ENCODE measurements around the gene ADIPOQ.
"Not testable (repeated sequence)": the region's sequence is repeated elsewhere in the genome, so short reads cannot be mapped to it uniquely, and the experiment has no call there.

The ADIPOQ gene

GRCh38 chr3:186873796-186874195 is 31.3 kb downstream of the ADIPOQ start:
- not testable (repeated sequence) for DNase-seq

DNA sequence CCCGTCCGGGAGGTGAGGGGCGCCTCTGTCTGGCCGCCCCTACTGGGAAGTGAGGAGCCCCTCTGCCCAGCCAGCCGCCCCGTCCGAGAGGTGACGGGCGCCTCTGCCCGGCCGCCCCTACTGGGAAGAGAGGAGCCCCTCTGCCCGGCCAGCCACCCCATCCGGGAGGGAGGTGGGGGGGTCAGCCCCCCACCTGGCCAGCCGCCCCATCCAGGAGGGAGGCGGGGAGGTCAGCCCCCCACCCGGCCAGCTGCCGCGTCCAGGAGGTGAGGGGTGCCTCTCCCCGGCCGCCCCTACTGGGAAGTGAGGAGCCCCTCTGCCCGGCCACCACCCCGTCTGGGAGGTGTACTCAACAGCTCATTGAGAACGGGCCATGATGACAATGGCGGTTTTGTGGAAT is 31.7 kb downstream of the ADIPOQ start:
- DNase-seq: not testable (repeated sequence)

GRCh38 chr3:186874841-186875240 is 32.3 kb downstream of the ADIPOQ start:
- DNase-seq: not testable (repeated sequence)

GRCh38 chr3:186875708-186876107 is 33.2 kb downstream of the ADIPOQ start:
- no peak for DNase-seq

DNA sequence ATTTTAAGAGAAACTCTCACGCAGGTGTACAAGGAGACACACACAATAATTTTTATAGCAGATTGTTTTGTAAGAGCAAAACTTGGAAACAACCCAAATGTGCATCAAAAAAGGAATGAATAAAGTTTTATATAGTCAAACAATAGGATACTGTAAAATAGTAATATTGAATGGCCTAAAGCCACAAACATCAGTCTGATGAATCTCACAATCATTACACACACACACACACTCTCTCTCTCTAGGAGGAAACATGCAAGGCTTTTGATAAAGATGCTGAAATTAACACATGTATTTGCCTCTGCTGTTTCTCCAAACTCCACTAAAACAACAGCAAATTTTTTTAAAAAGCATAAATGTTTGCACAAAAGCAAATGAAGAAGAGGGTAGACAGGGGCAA is 37.3 kb downstream of the ADIPOQ start:
- no peak for DNase-seq

GRCh38 chr3:186880406-186880805 is 37.9 kb downstream of the ADIPOQ start:
- no peak for DNase-seq

DNA sequence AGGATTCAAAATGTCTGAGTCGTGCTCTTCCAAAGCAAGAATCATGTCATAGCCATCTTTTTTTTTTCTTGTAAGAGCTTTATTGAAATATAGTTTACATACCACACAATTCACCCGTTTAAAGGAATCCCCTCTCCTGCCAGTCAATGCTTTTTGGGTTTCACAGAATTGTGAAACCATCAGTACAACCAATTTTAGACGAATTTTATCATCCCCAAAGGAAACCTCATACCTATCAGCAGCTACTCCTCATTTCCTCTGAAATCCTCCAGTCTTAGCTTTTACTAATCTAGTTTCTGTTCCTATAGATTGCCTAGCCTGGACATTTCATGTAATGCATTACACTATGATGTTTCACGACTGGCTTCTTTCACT is 39.6 kb downstream of the ADIPOQ start:
- no peak for DNase-seq

- no peak for DNase-seq
Measured at GRCh38 chr3:186882881-186883685, 40.6 kb downstream of the ADIPOQ start.

- no peak for DNase-seq
Measured at GRCh38 chr3:186883686-186884058, 41.2 kb downstream of the ADIPOQ start.

GRCh38 chr3:186884868-186885267 is 42.4 kb downstream of the ADIPOQ start:
- not testable (repeated sequence) for DNase-seq

DNA sequence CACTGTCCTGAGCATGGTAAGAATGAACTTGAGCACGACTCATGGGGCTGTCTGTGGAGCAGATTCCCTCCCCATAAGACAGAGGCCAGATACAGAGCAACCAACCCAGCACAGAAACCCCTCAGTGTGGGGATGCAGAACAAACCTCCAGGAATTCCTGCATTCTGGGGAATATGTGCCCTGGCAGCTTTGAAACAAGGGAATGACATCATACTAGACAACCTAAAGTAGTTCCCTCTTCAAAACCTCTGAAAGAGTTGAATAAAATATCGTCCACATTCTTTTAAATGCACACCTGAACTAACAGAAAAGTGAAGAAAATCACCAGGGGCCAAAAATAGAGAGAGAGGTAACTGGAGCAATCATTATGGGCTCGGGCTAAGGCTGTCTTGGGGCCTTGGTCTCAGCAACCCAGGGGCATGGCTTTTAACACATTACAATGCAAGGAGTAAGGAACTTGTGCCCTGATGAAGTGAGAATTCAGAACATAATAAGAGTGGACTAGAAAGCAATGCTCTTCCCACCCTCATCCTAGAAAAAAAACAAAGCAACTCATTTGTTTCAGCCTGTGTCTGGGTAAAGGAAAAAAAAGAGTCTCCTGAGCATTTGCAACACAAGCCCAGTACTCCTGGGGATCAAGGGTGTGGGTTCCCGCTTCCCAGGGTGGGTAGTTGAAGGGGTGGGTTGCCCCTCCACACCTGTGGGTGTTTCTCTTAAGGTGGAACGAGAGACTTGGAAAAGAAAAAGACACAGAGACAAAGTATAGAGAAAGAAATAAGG is 43.9 kb downstream of the ADIPOQ start:
- DNase-seq: no peak

- DNase-seq: not testable (repeated sequence)
Measured at GRCh38 chr3:186887507-186887938, 45.0 kb downstream of the ADIPOQ start.

DNA sequence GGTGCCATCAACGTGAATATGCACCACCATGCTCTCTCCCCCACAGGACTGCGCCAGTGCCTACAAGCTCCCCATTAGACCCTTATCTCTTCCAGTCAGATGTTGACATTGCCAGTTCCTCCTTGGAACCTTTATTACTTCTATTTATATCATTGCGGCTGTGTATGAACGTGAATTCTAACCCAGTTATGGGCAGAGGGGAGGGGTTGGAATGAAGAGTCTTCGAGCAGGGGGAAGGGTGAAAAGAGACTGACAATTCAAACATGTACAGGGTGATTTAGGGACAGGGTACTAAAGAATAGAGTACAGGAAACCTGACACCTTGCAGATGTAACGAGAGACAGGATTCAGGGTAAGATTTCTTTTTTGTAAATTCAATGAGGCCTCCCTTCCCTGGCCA is 46.1 kb downstream of the ADIPOQ start:
- no peak for DNase-seq

DNA sequence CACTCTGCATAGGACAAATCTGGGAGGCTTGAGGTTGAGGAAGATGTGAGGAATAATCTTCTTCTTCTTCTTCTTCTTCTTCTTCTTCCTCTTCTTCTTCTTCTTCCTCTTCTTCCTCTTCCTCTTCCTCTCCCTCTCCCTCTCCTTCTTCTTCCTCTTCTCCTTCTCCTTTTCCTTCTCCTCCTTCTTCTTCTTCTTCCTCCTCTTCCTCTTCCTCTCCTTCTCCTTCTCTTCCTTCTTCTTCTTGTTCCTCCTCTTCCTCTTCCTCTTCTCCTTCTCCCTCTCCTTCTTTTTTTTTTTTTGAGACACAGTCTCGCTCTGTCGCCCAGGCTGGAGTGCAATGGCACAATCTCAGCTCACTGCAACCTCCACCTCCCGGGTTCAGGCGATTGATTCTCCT is 47.2 kb downstream of the ADIPOQ start:
- DNase-seq: not testable (repeated sequence)

DNA sequence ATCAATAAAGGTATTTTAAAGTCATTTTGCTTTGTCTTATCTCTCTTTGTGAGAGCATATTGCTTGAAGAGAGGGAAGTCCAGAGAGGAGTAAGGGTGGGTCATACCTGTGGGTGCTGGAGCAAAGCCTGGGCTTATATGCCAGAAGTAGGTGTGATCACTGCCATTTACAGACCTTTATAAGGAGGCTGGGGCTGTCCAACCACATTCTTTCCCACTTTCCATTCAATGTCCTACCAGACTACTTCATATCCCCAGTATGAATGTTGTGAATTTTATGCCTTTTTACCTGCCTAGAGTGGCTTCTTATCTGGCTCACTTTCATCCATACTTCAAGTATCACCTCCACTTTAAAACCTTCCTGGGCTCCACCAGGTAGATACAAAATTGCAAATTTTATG is 48.4 kb downstream of the ADIPOQ start:
- DNase-seq: no peak

DNA sequence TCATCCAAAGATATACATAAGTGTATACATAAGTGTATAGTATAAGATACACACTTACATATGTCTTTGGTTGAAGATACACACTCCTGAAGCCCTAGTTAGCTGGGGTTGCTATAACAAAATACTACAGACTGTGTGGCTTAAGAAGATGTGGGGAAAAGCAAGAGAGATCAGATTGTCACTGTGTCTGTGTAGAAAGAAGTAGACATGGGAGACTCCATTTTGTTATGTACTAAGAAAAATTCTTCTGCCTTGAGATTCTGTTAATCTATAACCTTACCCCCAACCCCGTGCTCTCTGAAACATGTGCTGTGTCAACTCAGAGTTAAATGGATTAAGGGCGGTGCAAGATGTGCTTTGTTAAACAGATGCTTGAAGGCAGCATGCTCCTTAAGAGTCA is 50.6 kb downstream of the ADIPOQ start:
- DNase-seq: not testable (repeated sequence)

DNA sequence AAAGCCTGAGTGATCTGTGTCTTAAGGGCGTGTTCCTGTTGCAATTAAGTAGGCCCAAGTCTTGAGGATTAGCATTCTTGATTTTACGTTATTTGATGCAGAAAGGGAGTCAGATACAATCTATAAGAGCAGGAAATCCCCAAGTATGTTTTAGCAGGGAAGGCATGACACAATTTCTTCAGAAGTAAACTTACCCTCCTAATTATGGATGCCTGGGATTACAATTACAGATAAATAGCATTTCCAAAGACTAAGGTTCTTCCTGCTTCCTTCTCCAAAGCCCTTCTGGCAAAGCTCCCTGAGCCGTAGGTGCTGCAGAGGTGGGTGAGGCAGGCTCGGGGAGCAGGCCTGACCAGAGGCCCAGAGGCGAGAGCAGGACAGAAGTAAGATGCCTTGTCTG is 52.9 kb downstream of the ADIPOQ start:
- no peak for DNase-seq

DNA sequence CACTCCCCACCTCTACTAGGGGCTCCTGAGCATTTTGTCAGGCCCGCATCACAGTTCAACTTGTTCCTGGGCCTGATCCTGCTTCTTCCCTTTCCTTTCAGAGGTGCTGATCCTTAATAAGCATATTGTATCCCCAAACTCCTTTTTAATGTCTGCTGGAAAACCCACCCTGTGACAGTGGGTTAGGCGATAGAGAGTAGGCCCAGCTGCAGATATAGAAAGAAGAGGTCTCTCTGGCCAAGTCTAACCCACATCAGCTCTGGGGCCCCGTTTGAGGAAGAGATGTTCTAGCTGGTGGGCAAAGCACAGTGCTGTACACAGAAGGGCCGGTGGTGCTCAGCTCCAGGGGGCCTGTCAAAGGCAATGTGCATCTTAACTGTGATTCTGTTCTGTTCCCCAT is 53.5 kb downstream of the ADIPOQ start:
- no peak for DNase-seq

DNA sequence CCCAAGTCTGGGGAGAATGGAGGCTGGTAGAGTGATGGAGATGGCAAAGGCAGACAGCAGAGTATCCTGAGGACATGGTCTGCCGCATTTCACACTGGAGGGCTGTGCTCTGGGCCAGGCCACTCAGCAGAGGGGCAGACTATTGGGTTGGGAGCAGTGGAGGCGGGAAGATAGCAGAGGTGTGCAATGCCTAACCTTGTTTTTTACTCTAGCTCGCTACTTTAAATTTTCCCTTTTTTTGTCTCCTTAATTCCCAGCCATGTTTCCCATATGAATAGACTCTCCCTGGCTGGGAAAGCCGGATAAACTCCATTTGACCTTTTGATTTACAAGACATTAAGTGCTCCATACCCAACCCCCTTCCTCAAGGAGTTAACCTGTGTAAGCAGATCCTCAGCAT is 54.4 kb downstream of the ADIPOQ start:
- DNase-seq: no peak

GRCh38 chr3:186901135-186901734 is 58.7 kb downstream of the ADIPOQ start:
- no peak for DNase-seq

- no peak for DNase-seq
Measured at GRCh38 chr3:186902154-186902553, 59.6 kb downstream of the ADIPOQ start.

DNA sequence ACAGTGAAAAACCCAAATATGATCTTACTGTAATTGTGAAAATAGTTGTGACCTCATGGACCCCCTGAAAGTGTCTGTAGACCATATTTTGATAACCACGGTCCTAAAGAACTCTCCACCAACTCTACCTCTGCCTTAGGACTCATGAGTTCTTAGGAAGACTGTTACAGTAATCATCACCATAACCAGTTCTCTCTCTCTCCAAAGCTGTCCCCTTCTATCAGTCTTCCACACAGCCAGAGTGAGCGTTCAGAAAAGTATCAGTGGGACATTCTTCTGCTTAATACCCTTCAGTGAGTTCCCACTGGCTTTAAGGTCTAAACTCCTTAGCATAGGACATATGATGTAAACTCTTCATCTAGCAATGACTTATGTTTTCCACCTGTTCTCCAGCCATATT is 60.2 kb downstream of the ADIPOQ start:
- DNase-seq: no peak

GRCh38 chr3:186903676-186904075 is 61.2 kb downstream of the ADIPOQ start:
- not testable (repeated sequence) for DNase-seq

DNA sequence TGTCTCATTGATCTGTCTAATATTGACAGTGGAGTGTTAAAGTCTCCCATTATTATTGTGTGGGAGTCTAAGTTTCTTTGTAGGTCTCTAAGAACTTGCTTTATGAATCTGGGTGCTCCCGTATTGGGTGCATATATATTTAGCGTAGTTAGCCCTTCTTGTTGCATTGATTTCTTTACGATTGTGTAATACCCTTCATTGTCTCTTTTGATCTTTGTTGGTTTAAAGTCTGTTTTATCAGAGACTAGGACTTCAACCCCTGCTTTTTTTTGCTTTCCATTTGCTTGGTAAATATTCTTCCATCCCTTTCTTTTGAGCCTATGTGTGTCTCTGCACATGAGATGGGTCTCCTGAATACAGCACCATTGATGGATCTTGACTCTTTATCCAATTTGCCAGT is 64.6 kb downstream of the ADIPOQ start:
- not testable (repeated sequence) for DNase-seq
